Non-pigmented ciliary epithelial cell (primary cell): ENCODE measurements around the gene ZFP36.

Experiments
- DNase-seq: peaks from one replicate; pipeline ENCODE4 v3.0.0-alpha.2; 2010; ENCODE audit warnings: low read depth

Gene ZFP36

DNA sequence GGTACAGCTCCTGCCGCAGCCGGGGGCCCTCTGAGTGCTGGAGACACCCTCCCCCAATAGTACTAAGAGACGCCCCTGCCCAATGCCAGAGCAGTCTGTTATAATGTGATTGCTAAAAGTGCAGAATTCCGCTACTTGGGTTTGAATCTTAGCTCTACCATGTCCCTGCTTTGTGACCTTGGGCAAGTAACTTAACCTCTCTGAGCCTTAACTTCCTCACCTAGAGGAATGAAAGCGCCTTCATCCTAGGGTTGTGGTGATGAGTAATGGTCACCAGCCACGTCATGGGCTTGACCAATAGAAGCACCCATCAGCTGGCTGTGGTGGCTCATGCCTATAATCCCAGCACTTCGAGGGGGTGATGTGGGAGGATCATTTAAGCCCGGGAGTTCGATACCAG is 12.4 kb downstream of the ZFP36 start:
- DNase-seq: no peak

DNA sequence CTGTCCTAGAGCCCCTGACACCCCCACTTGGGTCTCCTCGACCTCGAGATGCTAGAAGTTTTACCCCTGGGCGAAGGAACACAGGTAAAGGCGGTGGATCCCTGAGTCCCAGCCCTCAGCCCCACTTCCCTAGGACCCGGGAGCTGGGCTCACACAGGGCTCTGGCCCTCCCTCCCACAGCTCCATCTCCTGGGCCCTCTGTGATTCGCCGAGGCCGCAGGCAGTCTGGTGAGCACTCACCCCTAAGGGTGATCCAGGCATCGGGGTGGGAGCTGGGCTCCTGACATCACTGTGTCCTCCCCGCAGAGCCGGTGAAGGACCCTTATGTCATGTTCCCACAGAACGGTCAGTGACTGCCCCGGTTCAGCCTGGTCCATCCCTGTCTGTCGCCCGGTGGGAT is 14.1 kb downstream of the ZFP36 start:
- DNase-seq: no peak

DNA sequence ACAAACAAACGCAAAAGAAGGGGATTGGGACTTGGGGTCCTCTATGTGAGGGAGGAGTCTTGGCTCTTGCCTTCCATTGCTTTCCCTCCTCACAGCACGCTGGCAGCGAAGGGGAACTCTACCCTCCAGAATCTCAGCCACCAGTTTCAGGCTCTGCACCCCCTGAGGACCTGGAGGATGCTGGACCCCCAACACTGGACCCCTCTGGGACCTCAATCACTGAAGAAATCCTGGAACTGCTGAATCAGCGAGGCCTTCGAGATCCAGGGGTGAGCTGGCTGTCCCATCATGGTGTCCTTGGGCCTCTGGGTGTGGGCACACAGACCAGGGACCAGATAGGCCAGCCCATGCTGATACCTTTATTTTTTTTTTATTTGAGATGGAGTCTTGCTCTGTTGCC is 15.4 kb downstream of the ZFP36 start:
- no peak for DNase-seq

DNA sequence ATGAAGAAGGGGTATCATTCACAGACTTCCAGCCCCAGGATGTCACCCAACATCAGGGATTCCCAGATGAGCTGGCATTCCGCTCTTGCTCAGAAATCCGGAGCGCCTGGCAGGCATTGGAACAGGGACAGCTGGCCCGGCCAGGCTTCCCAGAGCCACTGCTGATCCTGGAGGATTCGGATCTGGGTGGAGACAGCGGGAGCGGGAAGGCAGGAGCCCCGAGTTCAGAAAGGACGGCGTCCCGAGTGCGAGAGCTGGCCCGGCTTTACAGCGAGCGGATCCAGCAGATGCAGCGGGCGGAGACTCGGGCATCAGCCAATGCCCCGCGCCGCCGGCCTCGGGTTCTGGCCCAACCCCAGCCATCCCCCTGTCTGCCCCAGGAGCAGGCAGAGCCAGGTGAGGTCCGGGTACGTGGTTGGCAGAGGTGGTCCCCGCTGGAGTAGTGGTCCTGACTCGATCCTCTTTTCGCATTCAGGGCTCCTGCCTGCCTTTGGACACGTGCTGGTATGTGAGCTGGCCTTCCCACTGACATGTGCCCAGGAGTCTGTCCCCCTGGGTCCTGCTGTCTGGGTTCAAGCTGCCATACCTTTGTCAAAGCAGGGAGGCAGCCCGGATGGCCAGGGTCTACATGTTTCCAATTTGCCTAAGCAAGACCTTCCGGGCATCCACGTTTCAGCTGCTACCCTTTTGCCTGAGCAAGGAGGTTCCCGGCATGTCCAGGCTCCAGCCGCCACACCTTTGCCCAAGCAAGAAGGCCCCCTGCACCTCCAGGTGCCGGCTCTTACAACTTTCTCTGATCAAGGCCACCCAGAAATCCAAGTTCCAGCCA is 16.8 kb downstream of the ZFP36 start:
- DNase-seq: no peak

DNA sequence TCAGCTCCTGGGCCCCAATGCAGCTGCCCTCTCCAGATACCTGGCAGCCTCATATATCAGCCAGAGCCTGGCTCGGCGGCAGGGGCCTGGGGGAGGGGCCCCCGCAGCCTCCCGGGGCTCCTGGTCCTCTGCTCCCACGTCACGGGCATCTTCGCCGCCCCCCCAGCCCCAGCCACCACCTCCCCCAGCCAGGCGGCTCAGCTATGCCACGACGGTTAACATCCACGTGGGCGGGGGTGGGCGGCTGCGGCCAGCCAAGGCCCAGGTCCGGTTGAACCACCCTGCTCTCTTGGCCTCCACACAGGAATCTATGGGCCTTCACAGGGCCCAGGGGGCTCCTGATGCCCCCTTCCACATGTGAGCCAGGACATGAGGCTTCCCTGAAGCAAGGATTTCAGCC is 18.3 kb downstream of the ZFP36 start:
- no peak for DNase-seq

DNA sequence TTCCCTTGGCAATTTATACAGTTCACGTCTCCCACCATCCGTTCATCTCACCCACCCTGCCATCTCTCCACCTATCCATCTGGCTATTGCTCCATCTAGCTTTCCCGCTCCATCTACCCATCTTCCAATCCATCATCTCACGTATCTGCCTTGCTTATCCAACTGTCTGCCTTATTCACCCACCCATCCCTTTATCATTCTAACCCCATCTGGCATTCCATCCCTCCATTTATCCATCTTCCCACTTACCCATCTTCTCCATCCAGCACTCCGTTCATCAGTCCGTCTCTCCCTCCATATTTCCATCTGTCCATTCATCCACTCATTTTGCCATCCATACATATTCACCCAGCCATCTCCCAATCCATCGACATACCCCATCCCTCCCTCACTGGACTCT is 19.1 kb downstream of the ZFP36 start:
- no peak for DNase-seq

DNA sequence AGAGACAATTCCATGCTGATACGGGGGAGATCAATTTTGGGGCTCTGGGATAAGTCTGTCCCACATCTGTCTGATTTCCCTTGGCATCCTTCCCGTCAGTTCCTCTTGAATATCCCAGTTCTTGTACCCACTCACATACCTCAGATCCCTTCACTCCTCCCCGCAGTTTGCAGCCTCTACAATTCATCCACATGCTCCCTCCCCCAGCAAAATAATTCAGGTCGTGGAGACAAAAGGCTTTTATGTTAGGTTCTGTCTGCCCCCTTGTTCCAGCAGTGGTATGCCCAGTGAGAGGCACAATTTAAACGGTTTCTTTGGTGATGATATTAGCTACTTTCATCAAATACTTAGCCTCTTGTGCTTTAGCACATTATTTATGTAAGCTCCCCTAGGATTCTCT is 19.5 kb downstream of the ZFP36 start:
- DNase-seq: no peak

DNA sequence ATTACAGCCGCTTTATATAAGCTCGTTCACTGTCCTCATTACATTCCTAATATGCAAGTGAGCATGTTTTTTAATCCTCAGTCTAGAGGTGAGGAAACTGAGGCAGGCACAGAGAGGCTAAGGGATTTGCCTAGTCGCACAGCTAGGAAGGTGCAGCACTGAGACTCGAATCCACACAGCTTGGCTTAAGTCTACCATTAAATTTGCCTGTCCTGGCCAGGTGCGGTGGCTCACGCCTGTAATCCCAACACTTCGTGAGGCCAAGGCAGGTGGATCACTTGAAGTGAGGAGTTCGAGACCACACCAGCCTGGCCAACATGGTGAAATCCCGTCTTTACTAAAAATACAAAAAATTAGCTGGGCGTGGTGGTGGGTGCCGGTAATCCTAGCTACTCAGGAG is 21.1 kb downstream of the ZFP36 start:
- no peak for DNase-seq

DNA sequence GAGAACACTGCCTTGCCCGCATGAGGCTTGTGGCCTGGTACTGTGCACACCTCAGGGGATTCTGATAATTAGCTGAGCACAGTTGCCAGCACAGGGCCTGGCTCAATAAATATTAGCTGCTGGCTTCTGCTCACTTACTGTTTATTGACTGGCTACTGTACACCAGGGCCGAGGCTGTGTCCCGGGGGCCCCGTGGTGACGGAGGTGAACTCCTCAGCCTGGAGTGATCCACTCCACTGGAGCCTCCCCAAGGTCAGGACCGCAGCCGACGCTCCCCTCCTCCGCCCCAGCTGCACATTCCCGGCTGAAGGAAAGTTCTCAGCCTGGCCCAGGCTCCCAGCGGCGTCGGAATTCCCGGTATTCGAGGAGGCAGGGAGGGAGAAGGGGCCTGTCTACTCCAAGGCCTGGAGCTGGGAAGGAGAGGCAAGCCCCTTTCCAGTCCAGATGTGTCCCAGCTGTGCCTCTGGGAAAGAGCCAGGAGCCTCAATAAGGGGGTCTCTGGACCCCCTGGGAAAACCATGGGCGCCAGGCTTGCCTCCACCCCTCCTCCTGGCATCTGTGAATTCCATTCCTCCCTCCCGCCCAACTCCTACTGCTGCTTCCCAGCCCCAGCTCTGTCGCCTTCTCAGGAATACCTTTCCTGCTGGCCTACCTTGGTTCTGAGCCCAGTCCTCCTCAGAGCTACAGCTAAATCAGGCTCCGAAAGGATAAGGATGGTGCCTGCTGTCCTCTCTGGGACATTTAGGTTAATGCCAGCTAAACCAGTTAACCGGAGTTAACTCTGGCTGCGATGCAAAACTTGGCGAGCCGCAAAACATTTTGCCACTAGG is 21.9 kb downstream of the ZFP36 start:
- no peak for DNase-seq

DNA sequence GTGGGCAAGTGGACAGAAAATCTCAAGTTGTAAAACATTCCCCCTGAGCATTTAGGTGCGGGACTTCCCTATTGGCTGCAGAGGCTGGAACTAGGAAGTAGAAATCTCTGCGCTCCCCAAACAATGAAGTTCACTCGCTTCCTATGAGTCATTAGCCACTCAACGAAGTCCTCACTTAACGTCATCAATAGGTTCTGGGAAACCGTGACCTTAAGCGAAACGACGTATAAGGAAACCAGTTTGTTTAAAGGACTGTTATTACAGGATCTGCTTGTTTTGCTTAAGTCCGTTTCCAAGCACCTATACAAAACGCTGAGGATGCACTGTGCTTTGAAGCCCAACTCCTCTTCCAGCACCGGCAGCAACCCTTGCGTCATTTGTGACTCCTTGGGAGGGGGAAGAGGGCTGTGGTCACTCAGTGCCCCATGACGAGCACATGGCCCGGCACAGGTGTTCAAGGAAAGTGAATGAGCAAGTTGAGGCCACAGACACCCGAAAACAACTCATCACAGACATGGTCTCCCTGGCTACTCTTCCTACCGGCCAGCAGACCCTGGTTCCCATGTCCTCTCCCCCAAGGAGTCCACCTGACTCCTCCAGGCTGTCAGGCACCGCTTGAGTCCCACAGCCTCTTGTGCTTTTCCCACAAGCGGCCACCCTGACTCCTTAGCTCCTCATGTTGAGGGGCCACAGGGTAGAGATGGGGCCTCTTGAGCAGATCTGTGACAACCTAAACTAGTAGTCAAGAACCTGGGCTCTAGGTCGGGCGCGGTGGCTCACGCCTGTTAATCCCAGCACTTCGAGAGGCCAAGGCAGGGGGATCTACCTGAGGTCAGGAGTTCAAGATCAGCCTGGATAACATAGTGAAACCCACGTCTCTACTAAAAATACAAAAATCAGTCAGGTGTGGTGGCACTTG is 24.3 kb downstream of the ZFP36 start:
- peak; percentile 99 for DNase-seq

DNA sequence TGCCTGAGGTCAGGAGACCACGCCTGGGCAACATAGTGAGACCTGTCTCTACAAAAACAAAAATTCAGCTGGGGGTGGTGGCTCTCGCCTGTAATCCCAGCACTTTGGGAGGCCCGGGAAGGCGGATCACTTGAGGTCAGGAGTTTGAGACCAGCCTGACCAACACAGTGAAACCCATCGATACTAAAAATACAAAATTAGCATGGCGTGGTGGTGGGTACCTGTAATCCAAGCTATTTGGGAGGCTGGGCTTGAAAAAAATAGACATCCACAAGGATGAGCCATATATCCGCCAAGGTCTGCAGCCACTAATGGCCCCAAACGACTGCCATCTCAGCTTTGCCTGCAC is 26.0 kb downstream of the ZFP36 start:
- no peak for DNase-seq

DNA sequence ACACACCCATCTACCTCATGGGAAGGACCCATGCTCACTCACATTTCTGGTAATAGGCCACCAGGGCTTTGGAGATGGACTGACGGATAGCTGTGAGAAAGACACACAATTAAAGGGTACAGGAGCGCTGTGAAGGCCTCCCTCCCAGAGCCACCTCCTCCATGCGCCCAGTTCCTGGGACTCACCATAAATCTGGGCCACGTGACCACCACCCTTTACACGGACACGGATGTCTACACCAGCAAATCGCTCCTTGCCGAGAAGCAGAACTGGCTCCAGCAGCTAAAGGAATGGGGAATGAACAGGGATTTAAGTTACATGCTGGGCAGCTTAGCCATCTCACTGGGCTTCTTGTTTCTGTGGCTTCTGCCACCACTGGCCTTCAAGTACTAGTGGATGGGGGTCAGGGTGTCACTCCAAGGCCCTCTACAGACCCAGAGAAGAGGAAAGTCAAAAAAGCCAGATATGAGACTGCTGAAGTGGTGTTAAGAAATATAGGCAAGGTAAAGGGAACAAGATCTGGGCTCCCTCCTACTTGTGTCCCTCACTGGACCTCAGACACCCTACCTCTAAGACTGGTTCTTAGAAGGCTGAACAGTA is 26.9 kb downstream of the ZFP36 start:
- no peak for DNase-seq

DNA sequence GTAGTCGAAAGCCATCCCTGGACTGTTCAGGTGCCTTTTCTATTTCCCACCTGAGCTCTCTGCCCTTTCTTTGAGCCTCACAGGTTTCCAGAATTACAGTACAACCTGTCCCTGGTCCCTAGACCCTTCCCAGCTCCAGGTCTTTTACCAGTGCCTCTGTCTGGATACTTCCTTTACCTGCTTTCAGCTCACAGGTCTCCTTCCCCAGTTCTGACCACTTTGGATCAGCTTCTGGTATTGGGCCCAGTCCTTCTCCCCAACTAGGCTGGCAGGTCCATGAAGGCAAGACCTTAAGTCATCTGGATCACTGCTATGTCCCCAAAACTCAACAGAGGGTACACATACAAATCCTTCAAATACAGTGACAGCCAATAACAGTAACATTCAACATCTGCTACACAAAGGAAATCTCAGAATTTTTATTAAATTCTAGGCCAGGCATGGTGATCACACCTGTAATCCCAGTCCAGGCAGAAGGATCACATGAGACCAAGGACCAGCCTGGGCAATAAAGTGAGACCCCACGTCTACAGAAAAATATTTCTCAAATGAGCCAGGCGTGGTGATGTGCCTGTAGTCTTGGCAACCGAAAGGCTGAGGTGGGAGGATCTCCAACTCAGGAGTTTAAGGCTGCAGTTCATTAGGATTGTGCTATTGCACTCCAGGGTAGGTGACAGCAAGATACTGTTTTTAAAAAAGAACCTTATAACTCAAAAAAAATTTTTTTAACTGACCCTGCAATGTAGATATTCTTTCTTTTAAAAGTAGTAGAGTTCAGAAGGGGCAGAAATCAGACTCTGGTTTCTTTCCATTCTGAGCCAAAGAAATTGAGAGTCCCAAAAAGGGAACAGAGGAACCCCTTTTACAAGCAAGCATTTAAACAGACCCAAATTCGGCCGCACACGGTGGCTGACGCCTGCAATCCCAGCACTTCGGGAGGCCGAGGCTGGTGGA is 27.8 kb downstream of the ZFP36 start:
- no peak for DNase-seq

DNA sequence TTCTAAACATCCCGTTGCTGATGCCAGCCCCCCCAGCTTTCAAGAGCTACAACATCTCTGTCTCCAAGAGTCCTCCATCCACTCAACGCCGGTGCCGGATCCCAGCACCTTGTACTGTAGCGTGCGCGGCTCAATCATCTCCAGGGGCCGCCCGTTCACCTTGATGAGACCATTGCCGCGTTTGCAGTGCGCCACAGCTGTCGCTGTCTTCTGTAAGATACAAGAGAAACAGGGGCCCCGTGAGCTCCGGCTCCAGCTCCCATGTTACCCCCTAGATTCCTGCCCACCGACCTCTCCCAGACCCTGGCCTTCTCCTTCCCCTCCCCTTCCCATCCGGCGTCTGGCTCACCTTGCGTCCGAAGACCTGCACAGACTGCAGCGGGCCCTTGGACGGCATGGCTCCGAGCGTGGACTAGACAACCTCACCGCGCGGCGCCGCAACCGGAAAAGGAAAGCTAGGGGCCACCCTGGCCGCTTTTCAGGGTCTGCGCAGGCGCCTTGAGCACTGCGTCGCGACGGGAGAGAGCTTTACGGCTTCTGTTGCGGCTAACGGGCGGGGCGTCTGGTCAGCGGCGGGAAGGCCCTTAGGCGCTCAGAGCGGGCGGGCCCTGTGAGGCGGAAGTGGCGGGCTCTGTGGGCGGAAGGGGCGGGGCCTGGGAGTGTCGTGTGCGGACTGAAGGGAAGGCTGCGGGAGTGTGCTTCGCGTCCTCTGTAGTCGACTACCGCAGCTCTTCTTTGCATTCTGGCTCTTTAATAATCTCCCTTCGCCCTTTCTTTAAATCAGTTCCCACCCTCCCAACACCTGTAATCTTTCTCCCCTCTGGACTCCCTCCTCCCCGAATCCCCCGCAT is 29.1 kb downstream of the ZFP36 start, which contains the start of gene RPS16:
RPS16 (minus strand) TSS at position 451 of the 851 bp plus-strand sequence; CDS start at position 397, 54 bp downstream.
- DNase-seq: peak; percentile 79

DNA sequence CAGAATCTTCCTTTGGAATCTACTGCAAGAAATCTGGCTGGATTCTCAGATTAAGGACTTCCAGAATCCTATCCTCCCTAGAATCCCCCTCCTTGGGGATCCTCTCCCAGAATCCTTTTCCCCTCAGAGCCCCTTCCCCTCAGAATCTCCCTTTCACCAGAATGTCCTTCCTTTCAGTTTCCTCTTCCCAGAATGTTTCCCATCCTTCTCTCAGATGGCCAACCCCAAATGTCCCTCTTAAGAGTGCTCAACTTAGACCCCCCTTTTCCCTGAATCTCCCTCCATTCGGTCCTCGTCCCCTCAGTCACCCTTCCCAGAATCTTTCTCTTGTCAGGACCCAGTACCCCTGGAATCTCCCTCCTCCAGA is 29.7 kb downstream of the ZFP36 start:
- no peak for DNase-seq

DNA sequence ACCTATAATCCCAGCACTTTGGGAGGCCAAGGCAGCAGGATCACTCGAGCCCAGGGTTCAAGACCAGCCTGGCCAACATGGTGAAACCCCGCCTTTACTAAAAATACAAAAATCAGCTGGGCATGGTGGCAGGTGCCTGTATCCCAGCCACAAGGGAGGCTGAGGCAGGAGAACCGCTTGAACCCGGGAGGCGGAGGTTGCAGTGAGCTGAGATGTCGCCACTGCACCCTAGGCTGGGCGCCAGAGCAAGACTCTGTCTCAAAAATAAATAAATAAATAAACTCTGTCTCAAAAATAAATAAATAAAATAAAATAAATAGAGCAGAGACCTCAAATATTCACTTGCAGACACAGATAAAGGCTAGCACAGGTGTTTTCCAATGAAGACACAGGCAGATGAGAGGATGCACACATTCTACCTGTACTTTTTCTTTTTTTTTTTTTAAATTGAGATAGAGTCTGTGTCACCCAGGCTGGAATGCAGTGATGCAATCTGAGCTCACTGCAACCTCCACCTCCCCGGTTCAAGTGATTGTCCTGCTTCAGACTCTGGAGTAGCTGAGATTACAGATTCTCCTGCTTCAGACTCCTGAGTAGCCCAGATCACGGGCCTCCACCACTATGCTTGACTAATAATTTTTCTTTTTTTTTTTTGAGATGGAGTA is 31.8 kb downstream of the ZFP36 start:
- DNase-seq: no peak

DNA sequence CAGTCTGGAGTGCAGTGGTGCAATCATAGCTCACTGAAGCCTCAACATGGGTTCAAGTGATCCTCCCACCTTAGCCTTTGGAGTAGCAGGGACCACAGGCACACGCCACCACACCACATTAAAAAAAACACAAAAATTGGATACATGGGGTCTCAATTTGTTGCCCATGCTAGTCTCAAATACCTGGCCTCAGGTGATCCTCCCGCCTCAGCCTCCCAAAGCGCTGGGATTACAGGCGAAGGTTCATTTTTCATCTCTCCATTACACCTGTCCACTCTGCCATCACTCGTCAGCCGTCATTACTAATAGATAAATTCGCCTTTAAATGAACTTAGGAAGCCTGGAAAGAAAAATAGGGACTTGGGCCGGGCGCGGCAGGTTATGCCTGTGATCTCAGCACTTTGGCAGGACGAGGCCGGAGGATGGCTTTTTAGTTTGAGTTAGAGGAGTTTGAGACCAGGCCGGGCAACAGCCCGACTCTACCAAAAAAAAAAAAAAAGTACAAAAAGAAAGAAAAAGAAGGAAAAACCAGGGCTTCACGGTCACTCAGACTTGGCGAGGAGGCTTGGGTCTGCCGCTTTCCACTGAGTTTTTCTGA is 38.0 kb downstream of the ZFP36 start:
- no peak for DNase-seq

DNA sequence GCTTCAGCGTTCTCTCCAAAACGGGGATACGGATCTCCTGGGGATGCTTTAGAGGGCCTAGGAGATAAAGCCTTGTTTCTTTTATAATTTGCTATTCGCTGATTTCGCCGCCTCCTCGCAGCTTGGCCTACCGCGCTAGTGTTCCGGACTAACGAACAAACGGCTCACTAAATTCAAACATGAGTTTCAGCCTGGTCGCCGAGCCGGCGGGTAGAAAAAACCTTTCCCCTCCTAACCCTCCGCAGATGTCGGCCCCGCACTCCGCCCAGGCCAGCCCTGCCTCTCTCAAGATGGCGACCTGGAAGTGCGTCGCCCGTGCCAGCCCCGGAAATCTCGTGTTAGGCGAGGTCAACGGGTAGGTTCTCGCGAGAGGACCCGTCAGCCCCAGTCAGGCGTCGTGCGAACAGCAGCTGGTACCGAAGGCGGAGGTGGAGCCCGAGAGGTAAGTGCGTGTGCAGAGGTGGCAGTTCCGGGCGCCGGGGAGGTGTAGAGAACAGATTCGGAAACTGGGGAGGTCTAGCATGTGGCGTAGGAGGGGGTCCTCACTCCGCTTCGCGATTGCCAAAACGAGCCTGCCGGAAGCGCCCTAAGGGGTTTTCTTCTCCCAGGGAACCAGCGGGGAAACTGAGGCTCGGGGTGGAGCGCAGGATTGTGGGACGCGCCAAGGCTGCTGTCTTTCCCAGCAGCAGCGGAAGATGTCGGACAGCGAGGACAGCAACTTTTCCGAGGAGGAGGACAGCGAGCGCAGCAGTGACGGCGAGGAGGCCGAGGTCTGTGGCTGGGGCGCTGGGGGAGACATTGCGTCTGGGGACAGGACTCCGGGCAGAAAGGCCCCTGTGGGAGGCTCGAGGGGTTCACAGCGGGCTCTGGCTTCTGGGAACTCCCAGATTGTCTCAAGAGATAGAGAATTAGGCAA is 38.8 kb downstream of the ZFP36 start, which contains the start of gene SUPT5H:
SUPT5H (plus strand) TSS at position 387 of the 916 bp plus-strand sequence; CDS start at position 696, 309 bp downstream.
- DNase-seq: peak; percentile 84
